Transverse colon (tissue), 4 donors: Measurements from ENCODE around the gene RPS6KL1. TPM values are rescaled to one million over a fixed set of nuclear protein-coding genes. Genes with fewer than 3 reads are reported as not detected.

ENCODE experiments used
- DNase-seq: peaks from one replicate; pipeline ENCODE4 v3.0.0-alpha.2; 2019
- H3K27ac ChIP-seq, 4 donors: fragments of 200-600 bp; sonication (generic); 2 replicates each; pipeline ENCODE4 v1.5.1; 2016 to 2018; ENCODE audit warnings: inconsistent platforms in 4 of 4
- H3K27me3 ChIP-seq: fragments of 200-600 bp; sonication (generic); 2 replicates; pipeline ENCODE4 v1.5.1; 2017; ENCODE audit warnings: inconsistent platforms
- H3K36me3 ChIP-seq, 4 donors: fragments of 200-600 bp; sonication (generic); 2 replicates each; pipeline ENCODE4 v1.5.1; 2017 to 2019; ENCODE audit warnings: inconsistent platforms in 4 of 4
- H3K4me1 ChIP-seq, 4 donors: fragments of 200-600 bp; sonication (generic); 2 replicates each; pipeline ENCODE4 v1.5.1; 2017 to 2020; ENCODE audit warnings: inconsistent platforms in 4 of 4
- H3K4me3 ChIP-seq, 4 donors: fragments of 200-600 bp; sonication (generic); 1 replicate in 1 of 4; 2 replicates in 3 of 4; pipeline versions ENCODE4 v1.5.1 to v1.6.1; 2017 to 2019; ENCODE audit warnings: inconsistent platforms in 4 of 4
- H3K9me3 ChIP-seq, 2 donors: fragments of 200-600 bp; sonication (generic); 2 replicates each; pipeline ENCODE4 v1.5.1; 2017 to 2019; ENCODE audit warnings: inconsistent platforms in 2 of 2
- CTCF ChIP-seq, 5 experiments: fragments of 200-600 bp in 3 of 5; fragments of 450-650 bp in 2 of 5; sonication (generic) in 3 of 5; IDR thresholded peaks; 1 replicate in 2 of 5; 2 replicates in 3 of 5; pipeline ENCODE4 v1.5.1; 2016 to 2017; ENCODE audit warnings: antibody characterized with exemption in 5 of 5, inconsistent platforms in 3 of 5, mild to moderate bottlenecking in 2 of 5, moderate library complexity in 1 of 5
- EP300 ChIP-seq: sonication (generic); formaldehyde crosslinking; IDR thresholded peaks from one replicate; pipeline ENCODE4 v1.6.1; 2017; ENCODE audit warnings: antibody characterized with exemption, low read depth
- POLR2A ChIP-seq: fragments of 450-650 bp; IDR thresholded peaks from one replicate; pipeline ENCODE4 v1.6.1; 2016; ENCODE audit warnings: antibody characterized with exemption, mild to moderate bottlenecking, moderate library complexity
- POLR2AphosphoS5 ChIP-seq, 3 donors: sonication (generic); formaldehyde crosslinking; IDR thresholded peaks; one replicate each; pipeline ENCODE4 v1.6.1; 2016; ENCODE audit warnings: antibody characterized with exemption in 3 of 3
- WGBS, 2 donors: methylation state at CpG; one replicate each; pipeline ENCODE4 v1.1.5; 2018; ENCODE audit warnings: low coverage in 1 of 2; 5-methylcytosine and 5-hydroxymethylcytosine counted together
- in situ Hi-C, 4 donors: fragments of 200-750 bp; cut with MboI; loops; one replicate each; pipeline versions ENCODE4 v1.15.0 to v1.15.1; 2017; ENCODE audit warnings: low sequenced_read_pairs in 3 of 4, low pct_ligation_motif_present in 1 of 4, low pct_unique_long_range_greater_than_20kb in 1 of 4
- intact Hi-C: fragments of 100-400 bp; cut with DNase I; formaldehyde crosslinking; loops from one replicate; pipeline ENCODE4 v1.15.1; 2023; ENCODE audit warnings: low total_unique reads
- total RNA-seq, 4 donors: library from RNA; depleted of rRNA; stranded (reverse); fragments of >200 nt; gene quantifications; one replicate each; pipeline ENCODE4 v1.1.0, GENCODE V29; 2016

Gene RPS6KL1
- total RNA-seq, 4 donors from 2014 or later: 6.4 to 54.1 (median 9.3) TPM; not detected in 1

GRCh38 chr14:74963705-74964271, 40.7 kb upstream of the RPS6KL1 start:
- no peaks in the 10 kb centered on the region for H3K9me3 ChIP-seq
- no peaks in the 10 kb centered on the region for H3K4me1 ChIP-seq
- no peaks in the 10 kb centered on the region for H3K36me3 ChIP-seq
- intact Hi-C loops (no loop called here), in situ Hi-C loops (no loop called here)
- TF ChIP-seq EP300: no peak
- TF ChIP-seq POLR2A: no peak
- TF ChIP-seq CTCF (IDR thresholded peaks at IDR 0.05): no peak
- TF ChIP-seq POLR2AphosphoS5 (IDR thresholded peaks at IDR 0.05): no peak
- WGBS, 2 donors: 67 to 69% methylated on average over 3 to 9 of the region's 9 CpGs
- H3K27ac ChIP-seq: no peak overlapping the region
- no peak overlapping the region for H3K4me3 ChIP-seq
- no peaks in the 10 kb centered on the region for H3K27me3 ChIP-seq
- DNase-seq: no peak

- DNase-seq: no peak
- Histone ChIP-seq H3K4me1 (no peaks in the 10 kb centered on the region), H3K27ac (no peak overlapping the region), H3K36me3 (no peaks in the 10 kb centered on the region), H3K4me3 (no peak overlapping the region), H3K9me3 (no peaks in the 10 kb centered on the region), H3K27me3 (no peaks in the 10 kb centered on the region)
- 75 to 77% methylated on average over 2 to 12 of the region's 12 CpGs for WGBS, 2 donors
- no peak for TF ChIP-seq POLR2A
- TF ChIP-seq CTCF (IDR thresholded peaks at IDR 0.05): no peak
- no peak for TF ChIP-seq POLR2AphosphoS5 (IDR thresholded peaks at IDR 0.05)
- TF ChIP-seq EP300: no peak
- intact Hi-C loops: no loop called here
- in situ Hi-C loops: no loop called here
Measured at GRCh38 chr14:74963178-74963704, 40.2 kb upstream of the RPS6KL1 start.

GRCh38 chr14:74962493-74962892, 39.4 kb upstream of the RPS6KL1 start:
- no peaks in the 10 kb centered on the region for H3K4me1 ChIP-seq
- DNase-seq: no peak
- whole genome bisulfite sequencing, 2 donors: 73% methylated on average over 8 of the region's 8 CpGs; no CpG with 5 or more reads in 1 of the 2 donors
- TF ChIP-seq EP300 (no peak), POLR2AphosphoS5 (IDR thresholded peaks at IDR 0.05) (no peak), CTCF (IDR thresholded peaks at IDR 0.05) (no peak), POLR2A (no peak)
- H3K27me3 ChIP-seq: no peaks in the 10 kb centered on the region
- intact Hi-C loops: no loop called here
- no peak overlapping the region for H3K4me3 ChIP-seq
- no peaks in the 10 kb centered on the region for H3K9me3 ChIP-seq
- H3K36me3 ChIP-seq: no peaks in the 10 kb centered on the region
- H3K27ac ChIP-seq: no peak overlapping the region
- in situ Hi-C loops: no loop called here

GRCh38 chr14:74962046-74962445, 39.0 kb upstream of the RPS6KL1 start:
- Histone ChIP-seq H3K9me3 (no peaks in the 10 kb centered on the region), H3K27me3 (no peaks in the 10 kb centered on the region), H3K36me3 (no peaks in the 10 kb centered on the region), H3K4me1 (no peaks in the 10 kb centered on the region), H3K27ac (no peak overlapping the region), H3K4me3 (no peak overlapping the region)
- WGBS, 2 donors: 59 to 86% methylated on average over 3 to 10 of the region's 11 CpGs
- in situ Hi-C loops: no loop called here
- intact Hi-C loops: no loop called here
- DNase-seq: no peak
- TF ChIP-seq POLR2A: no peak
- TF ChIP-seq EP300: no peak
- TF ChIP-seq CTCF (IDR thresholded peaks at IDR 0.05): no peak
- TF ChIP-seq POLR2AphosphoS5 (IDR thresholded peaks at IDR 0.05): no peak
